Chondrocyte (in vitro differentiated cells): Measurements from ENCODE around the gene CEBPZ. TPM values are rescaled to one million over a fixed set of nuclear protein-coding genes. Genes with fewer than 3 reads are reported as not detected.

ENCODE experiments used
- DNase-seq: peaks from one replicate; pipeline ENCODE4 v3.0.0; 2021; ENCODE audit warnings: mixed read lengths, low spot score
- H3K27ac Mint-ChIP-seq: one replicate; pipeline ENCODE4 v1.8.0; 2021; ENCODE audit warnings: mild to moderate bottlenecking, moderate library complexity, mixed read lengths; ENCODE audit not compliant: unreplicated experiment
- H3K27me3 Mint-ChIP-seq: 2 replicates; pipeline ENCODE4 v1.8.0; 2021; ENCODE audit warnings: low read depth, mixed read lengths
- H3K36me3 Mint-ChIP-seq: 2 replicates; pipeline ENCODE4 v1.8.0; 2021; ENCODE audit warnings: low read depth, mixed read lengths
- H3K4me1 Mint-ChIP-seq: 2 replicates; pipeline ENCODE4 v1.8.0; 2021; ENCODE audit warnings: low read depth, mild to moderate bottlenecking, mixed read lengths
- H3K4me3 Mint-ChIP-seq: one replicate; pipeline ENCODE4 v1.8.0; 2021; ENCODE audit warnings: mild to moderate bottlenecking, moderate library complexity, mixed read lengths; ENCODE audit not compliant: unreplicated experiment
- H3K9me3 Mint-ChIP-seq: 2 replicates; pipeline ENCODE4 v1.8.0; 2021; ENCODE audit warnings: low read depth, mixed read lengths
- total RNA-seq: library from RNA; stranded (reverse); gene quantifications from 3 replicates; pipeline ENCODE4 v1.2.1, GENCODE V29; 2021
- TF ChIP-seq, protein P1 (sequence below): fragments of 200-600 bp; sonication (generic); IDR thresholded peaks from 2 replicates; pipeline ENCODE4 v1.5.0; 2021; ENCODE audit warnings: antibody characterized with exemption, mild to moderate bottlenecking, moderate library complexity

The CEBPZ gene
- total RNA-seq, 1 donor from 2014 or later = 31.1 TPM

- TF ChIP-seq, protein P1, sequence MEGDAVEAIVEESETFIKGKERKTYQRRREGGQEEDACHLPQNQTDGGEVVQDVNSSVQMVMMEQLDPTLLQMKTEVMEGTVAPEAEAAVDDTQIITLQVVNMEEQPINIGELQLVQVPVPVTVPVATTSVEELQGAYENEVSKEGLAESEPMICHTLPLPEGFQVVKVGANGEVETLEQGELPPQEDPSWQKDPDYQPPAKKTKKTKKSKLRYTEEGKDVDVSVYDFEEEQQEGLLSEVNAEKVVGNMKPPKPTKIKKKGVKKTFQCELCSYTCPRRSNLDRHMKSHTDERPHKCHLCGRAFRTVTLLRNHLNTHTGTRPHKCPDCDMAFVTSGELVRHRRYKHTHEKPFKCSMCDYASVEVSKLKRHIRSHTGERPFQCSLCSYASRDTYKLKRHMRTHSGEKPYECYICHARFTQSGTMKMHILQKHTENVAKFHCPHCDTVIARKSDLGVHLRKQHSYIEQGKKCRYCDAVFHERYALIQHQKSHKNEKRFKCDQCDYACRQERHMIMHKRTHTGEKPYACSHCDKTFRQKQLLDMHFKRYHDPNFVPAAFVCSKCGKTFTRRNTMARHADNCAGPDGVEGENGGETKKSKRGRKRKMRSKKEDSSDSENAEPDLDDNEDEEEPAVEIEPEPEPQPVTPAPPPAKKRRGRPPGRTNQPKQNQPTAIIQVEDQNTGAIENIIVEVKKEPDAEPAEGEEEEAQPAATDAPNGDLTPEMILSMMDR = no peak
- Mint-ChIP-seq H3K4me3 (no peak overlapping the region), H3K4me1 (peaks cover 20% of the 10 kb centered on the region), H3K27ac (no peak overlapping the region), H3K27me3 (no peaks in the 10 kb centered on the region), H3K36me3 (peaks cover 27% of the 10 kb centered on the region), H3K9me3 (no peaks in the 10 kb centered on the region)
- DNase-seq = no peak
Observed at GRCh38 chr2:37268111-37268510, 36.7 kb upstream of the CEBPZ start.

DNA sequence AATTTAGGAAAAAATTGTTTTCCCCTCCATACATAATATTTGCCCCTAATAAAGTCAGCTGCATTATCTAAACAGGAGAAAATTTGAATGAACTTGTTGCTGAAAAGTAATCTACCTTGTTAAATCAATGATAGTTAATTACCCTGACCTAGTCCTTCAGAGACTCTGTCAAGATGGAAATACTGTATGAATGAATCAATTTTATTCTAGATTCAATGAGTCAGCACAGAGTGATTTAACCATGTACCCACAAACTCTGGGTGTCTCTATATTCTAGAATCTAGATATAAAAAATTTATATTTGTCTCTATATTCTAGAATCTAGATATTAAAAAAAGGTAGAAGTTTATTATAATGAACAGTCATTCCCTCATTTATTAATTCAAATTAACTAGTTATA lies 36.3 kb upstream of the CEBPZ start:
- Mint-ChIP-seq H3K27me3 (no peaks in the 10 kb centered on the region), H3K4me3 (no peak overlapping the region), H3K27ac (no peak overlapping the region), H3K36me3 (peaks cover 26% of the 10 kb centered on the region), H3K4me1 (peaks cover 24% of the 10 kb centered on the region), H3K9me3 (no peaks in the 10 kb centered on the region)
- DNase-seq = no peak
- TF ChIP-seq, protein P1 = no peak

GRCh38 chr2:37263839-37264238 lies 32.4 kb upstream of the CEBPZ start:
- TF ChIP-seq, protein P1 = no peak
- Mint-ChIP-seq H3K36me3 (peaks cover 18% of the 10 kb centered on the region), H3K4me1 (peaks cover 28% of the 10 kb centered on the region), H3K9me3 (no peaks in the 10 kb centered on the region), H3K4me3 (no peak overlapping the region), H3K27ac (peak overlapping the region; percentile 4), H3K27me3 (no peaks in the 10 kb centered on the region)
- DNase-seq = no peak

GRCh38 chr2:37262522-37262921 lies 31.1 kb upstream of the CEBPZ start:
- Mint-ChIP-seq H3K27ac (no peak overlapping the region), H3K4me3 (no peak overlapping the region), H3K9me3 (no peaks in the 10 kb centered on the region), H3K36me3 (peaks cover 11% of the 10 kb centered on the region), H3K27me3 (no peaks in the 10 kb centered on the region), H3K4me1 (peaks cover 28% of the 10 kb centered on the region)
- TF ChIP-seq, protein P1 = no peak
- DNase-seq = no peak

DNA sequence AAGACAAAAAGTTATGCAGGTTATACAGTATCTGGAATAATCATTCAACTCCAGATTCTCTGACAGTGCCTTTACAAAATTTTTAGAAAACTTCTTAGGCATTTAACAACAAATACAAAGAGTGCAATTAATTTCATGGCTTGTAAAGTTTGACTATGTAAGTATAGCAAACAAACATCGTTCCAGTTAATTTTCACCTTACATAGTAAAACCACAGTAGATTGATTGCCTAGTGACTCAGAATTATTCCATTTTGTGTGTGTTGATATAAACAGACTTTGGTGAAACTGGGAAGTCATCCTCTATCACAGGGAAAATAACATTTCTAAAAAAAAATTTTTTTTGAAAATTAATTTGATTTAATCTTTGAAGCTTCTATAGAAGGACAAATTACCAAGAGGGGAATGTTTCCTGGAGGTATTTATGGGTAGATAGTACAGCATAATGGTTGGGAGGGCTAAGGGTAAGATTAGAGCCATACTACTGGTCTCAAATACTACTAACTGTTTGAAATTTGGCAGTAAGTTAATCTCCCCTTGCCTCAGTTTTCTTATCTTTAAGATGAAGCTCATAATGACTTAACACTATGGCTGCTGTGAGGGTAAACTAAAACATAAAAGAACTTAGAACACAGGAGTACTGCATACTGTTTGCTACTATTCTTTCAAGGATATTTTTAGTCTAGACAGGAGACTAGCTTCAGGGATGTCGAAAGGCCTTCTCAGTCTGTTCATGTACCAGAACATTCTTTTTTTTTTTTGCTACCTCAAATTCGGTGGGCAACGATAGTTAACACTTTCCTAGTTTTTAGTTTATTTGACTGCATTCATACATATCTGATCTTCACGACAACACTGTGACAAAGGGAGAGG lies 19.7 kb upstream of the CEBPZ start:
- Mint-ChIP-seq H3K27ac (peak overlapping the region; percentile 5), H3K9me3 (no peaks in the 10 kb centered on the region), H3K36me3 (peaks cover 24% of the 10 kb centered on the region), H3K4me1 (peaks cover 18% of the 10 kb centered on the region), H3K4me3 (no peak overlapping the region), H3K27me3 (no peaks in the 10 kb centered on the region)
- DNase-seq = no peak
- TF ChIP-seq, protein P1 = no peak
